Fibroblast of pulmonary artery (primary cell): Measurements from ENCODE around the gene LPP.

Experiments used
- DNase-seq: peaks from one replicate; pipeline ENCODE4 v3.0.0-alpha.2; 2010; ENCODE audit warnings: low read depth
- H3K4me3 ChIP-seq: replicated peaks from 2 replicates; pipeline ENCODE4 v1.5.1; 2011; ENCODE audit warnings: low read depth, mild to moderate bottlenecking, control low read depth, low read length, moderate library complexity
- TF ChIP-seq, protein P1 (sequence below): IDR thresholded peaks from 2 replicates; pipeline ENCODE4 v1.5.1; 2011; ENCODE audit warnings: mild to moderate bottlenecking, control low read depth, low read length, inconsistent platforms; ENCODE audit errors: missing control alignments

The LPP gene

DNA sequence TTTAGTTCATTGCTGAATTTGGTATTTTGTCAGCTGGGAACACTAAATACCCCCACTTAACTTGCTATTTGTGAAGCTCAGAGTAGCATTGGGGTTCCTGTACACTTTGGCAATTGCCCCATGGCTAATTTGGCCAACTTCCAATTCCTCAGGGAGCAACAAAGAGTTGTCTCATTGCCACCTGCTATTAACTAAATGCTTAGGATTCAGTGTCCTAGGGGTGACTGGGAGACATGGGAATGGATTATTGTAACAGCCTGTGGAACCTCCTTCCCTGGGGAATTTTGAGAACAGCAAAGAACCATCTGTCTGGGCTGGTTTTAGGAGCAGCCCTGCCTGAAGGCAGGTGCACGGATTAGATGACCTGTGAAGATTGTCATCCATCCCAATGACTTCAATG is 580.4 kb downstream of the LPP start:
- DNase-seq, result no peak
- no peak overlapping the region for H3K4me3 ChIP-seq
- TF ChIP-seq, protein P1, sequence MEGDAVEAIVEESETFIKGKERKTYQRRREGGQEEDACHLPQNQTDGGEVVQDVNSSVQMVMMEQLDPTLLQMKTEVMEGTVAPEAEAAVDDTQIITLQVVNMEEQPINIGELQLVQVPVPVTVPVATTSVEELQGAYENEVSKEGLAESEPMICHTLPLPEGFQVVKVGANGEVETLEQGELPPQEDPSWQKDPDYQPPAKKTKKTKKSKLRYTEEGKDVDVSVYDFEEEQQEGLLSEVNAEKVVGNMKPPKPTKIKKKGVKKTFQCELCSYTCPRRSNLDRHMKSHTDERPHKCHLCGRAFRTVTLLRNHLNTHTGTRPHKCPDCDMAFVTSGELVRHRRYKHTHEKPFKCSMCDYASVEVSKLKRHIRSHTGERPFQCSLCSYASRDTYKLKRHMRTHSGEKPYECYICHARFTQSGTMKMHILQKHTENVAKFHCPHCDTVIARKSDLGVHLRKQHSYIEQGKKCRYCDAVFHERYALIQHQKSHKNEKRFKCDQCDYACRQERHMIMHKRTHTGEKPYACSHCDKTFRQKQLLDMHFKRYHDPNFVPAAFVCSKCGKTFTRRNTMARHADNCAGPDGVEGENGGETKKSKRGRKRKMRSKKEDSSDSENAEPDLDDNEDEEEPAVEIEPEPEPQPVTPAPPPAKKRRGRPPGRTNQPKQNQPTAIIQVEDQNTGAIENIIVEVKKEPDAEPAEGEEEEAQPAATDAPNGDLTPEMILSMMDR, result no peak

DNA sequence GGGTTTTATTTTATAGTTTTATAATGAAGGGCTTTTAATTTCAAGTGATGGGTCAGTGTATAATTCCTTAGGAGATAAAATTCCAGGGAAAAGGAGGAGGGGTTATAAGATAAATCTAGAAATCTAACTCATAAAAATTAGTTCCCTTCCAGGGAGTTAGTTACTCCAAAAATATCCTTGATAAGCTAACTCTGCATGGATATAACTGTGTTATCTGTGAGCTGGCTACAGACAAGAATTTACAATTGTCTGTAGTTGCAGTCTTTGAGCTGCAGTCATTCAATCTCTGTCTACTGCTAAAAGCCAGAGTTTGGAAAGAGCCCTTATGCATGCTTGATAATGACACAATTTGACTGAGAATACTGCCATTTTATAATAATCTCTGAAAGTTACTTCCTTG is 585.6 kb downstream of the LPP start:
- DNase-seq, result no peak
- H3K4me3 ChIP-seq, result no peak overlapping the region
- TF ChIP-seq, protein P1, result no peak

DNA sequence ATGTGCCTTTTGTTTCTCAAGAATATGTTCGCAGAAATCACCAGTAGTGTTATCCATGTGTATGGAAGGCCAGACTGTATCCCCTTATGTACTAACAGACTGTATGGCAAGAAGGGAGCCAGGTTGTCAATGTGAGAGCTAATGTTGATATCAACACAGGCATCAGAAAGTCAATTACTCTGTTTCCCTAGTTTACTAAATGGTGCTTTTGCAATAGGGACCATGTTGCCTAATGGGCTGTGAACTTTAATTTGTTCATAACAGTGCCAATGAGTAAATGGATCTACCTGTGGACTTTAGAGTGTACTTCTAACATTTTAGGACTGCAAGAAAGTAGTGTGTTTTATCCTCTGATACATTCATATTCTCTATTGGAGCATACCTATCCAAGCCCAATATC is 586.1 kb downstream of the LPP start:
- DNase-seq, result no peak
- TF ChIP-seq, protein P1, result no peak
- H3K4me3 ChIP-seq, result no peak overlapping the region

DNA sequence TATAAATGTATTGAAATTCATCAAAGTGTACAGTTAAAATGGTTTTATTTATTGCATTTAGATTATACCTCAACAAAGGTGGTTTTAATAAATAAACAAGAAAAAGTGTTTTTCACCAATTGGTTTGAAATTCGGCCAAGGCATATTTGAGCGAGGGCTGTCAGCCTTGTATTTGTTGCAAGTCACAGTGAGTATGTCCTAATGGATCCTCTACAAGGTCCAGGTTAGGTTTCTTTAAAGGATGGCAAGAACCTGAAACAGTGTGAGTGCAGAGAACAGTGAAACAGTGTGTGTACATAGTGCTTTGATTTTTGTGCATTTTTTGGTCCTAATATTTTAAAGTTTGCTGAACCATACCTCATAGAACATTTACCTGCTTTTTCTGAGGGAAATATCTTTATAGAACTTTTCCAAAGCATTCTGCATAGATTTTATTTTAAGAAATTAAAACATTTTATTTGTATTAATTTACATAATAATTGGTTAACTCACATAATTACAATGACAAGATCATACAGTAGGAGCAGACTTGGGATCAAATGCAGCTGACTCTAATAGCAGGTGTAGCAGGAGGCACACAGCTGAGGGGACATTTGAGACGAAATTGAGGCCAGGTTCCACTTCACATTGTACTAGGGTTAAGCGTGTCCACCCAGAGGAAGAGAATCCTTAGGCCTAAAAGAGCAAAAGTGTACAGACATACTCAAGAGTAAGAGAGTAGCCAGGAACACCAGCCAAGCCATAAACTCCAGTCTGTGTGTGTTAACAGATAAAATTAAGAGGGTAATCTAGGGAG is 589.0 kb downstream of the LPP start:
- DNase-seq, result no peak
- TF ChIP-seq, protein P1, result no peak

DNA sequence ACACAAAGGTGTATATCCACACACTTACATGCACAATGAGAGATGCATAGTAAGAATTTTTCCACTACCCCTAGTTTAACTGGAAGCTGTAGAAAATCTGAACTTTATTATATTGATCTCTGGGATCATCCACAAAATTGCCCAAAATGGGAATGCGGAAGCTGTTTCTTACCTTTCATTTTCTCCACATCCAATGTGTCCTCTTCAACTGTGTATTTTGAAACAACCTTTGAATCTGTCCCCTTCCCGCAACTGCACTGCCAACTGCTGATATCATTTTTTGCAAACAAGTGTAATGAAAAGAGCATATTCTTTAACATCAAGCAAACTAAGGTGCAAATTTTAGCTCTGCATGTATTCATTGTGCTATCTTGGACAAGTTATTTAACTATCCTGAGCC is 590.2 kb downstream of the LPP start:
- TF ChIP-seq, protein P1, result no peak
- no peak overlapping the region for H3K4me3 ChIP-seq
- DNase-seq, result no peak

More for the DNA sequence above, 589.0 kb downstream of the LPP start:
- H3K4me3 ChIP-seq, result no peak overlapping the region

DNA sequence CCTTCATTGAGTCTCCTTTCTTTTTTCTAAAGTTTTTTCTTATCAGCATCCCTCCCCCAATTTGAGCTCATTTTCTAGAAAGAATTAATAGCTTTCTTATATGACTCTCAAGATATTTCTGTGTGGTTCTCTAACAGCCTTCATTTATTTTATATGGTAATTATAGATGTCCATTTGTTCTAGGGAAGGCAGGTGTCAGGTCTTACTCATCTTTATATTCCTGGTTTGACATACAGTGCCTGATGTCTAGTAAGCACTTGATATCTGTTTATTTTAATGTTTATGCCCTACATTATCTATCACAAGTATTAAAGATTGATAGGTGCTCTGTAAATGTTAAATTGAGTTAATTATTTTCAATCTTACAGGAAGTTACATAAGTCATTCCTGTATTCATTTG is 591.1 kb downstream of the LPP start:
- no peak overlapping the region for H3K4me3 ChIP-seq
- no peak for DNase-seq
- TF ChIP-seq, protein P1, result no peak

DNA sequence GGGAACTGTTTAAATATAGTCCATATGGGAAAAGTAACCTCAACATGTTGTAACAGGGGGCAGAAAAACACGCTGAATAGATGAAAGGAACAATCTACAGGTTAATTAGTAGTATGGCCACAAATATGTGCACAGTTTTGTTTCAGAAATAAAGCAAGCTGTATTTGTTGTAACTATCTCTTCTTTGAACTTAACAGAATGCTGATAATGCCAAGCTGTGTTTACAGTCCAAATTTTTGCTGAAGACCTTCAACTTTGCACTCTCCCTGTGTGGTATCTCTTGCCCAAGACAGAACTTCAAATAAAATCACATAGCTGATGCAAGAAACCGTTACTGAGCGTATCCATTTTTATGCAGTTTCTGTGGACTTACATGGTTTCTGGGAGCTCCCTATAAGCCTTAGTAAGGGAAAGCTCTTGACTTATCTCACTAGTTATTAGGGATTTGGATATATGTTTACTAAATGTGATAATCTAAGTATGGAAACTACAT is 592.4 kb downstream of the LPP start:
- H3K4me3 ChIP-seq, result no peak overlapping the region
- no peak for DNase-seq
- TF ChIP-seq, protein P1, result no peak
